Measurements from ENCODE around the gene ADAM12.
"Not testable (repeated sequence)": the region's sequence is repeated elsewhere in the genome, so short reads cannot be mapped to it uniquely, and the experiment has no call there.

ADAM12 gene

GRCh38 chr10:126402721-126403695 lies 14.7 kb upstream of the ADAM12 start:
- DNase-seq: no peak

GRCh38 chr10:126400641-126401040 lies 12.4 kb upstream of the ADAM12 start:
- no peak for DNase-seq

DNA sequence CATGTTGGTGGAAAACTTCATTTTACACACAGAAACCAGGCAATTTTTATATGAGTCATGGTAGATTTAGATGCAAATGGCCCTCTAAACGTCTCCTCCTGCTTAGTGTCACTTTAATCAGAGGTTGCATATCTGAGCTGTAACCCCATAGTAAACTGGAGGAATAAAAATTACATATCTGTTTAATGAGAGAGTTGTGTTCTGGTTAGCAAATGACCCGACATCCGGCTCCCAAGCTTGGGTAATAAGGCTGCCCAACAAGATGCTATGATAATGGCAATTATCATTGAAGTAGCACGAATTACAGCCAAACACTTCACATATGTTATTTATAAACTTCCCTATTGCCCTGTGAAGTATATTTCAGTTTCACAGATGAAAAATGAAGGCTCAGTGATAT lies 10.6 kb upstream of the ADAM12 start:
- no peak for DNase-seq

GRCh38 chr10:126398383-126398743 lies 10.1 kb upstream of the ADAM12 start:
- DNase-seq: no peak

GRCh38 chr10:126397640-126398382 lies 9.5 kb upstream of the ADAM12 start:
- no peak for DNase-seq

GRCh38 chr10:126397156-126397555 lies 8.9 kb upstream of the ADAM12 start:
- DNase-seq: no peak

- DNase-seq: no peak
Measured at GRCh38 chr10:126394948-126395347, 6.7 kb upstream of the ADAM12 start.

- DNase-seq: no peak
Measured at GRCh38 chr10:126393076-126393475, 4.8 kb upstream of the ADAM12 start.

GRCh38 chr10:126392469-126392868 lies 4.2 kb upstream of the ADAM12 start:
- DNase-seq: no peak

DNA sequence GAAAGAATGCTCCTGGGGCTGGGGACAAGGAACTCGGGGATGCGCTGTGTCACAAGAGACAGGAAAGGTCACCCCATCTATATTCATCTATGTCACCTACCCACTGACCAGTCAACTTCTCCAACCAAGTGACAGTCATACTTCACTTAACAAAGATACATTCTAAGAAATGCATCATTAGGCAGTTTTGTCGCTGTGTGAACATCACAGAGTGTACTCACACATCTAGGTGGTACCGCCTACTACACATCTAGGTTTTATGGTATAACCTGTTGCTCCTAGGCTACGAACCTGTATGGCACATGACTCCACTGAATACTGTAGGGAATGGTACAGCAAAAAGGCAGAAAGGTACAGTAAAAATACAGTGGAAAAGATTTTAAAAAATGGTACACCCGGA lies 3.8 kb upstream of the ADAM12 start:
- no peak for DNase-seq

DNA sequence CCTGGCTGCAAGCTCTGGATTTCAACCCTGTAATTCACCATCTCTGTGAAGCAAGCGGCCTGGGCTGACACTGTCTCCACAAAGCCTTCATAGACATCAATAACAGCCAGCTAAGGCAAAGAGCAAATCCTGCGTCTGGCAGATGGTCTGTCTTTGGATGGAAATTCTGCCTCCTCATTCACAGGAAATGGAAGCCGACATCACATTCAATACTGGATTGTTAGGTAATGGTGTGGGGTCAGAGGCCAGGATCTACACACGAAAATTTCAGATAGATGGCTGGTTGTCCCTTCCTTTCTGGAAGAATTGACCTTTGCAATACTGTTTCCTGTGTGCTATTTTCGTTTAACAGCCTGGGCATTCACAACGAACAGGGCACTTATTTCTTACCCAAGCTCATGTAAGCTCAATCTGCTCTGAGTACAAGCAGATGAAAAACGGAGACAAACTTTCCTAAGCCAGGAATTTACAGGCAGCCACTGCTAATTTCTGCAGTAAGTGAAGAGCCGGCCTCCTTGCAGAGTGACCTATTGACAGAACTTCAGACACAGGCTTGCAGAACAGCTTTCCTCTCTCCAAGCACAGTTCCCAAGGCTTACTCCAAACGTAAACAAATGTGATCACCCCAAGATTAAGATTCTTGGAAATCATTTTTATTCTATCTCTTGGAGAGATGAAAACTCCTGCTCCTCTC lies 3.1 kb upstream of the ADAM12 start:
- DNase-seq: no peak

GRCh38 chr10:126390324-126390723 lies 2.0 kb upstream of the ADAM12 start:
- no peak for DNase-seq

- peak; percentile 53 for DNase-seq
Measured at GRCh38 chr10:126387041-126387921, 996 bp downstream of the ADAM12 start.

- no peak for DNase-seq
Measured at GRCh38 chr10:126384269-126384873, 3.9 kb downstream of the ADAM12 start.

- DNase-seq: no peak
Measured at GRCh38 chr10:126380352-126381076, 7.8 kb downstream of the ADAM12 start.

DNA sequence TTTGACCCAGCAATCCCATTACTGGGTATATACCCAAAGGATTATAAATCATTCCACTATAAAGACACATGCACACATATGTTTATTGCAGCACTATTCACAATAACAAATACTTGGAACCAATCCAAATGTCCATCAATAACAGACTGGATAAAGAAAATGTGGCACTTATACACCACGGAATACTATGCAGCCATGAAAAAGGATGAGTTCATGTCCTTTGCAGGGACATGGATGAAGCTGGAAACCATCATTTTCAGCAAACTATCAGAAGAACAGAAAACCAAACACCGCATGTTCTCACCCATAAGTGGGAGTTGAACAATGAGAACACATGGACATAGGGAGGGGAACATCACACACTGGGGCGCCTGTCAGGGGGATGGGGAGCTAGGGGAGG lies 9.1 kb downstream of the ADAM12 start:
- DNase-seq: not testable (repeated sequence)

DNA sequence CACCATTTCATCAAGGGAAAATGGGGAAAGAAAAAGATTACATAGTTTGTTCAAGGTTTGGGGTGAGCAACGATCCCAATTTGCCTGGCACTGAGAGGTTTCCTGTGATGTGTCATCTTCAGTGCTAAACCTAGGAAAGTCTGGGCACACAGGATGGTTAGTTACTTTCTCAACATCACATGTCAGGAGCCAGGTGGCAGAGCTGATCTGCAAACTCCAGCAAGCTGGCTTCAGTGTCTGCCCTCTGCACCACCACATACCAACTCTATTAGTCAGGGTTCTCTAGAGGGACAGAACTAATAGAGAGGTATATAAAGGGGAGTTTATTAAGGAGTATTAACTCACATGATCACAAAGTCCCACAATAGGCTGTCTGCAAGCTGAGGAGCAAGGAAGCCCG lies 11.3 kb downstream of the ADAM12 start:
- DNase-seq: no peak

- DNase-seq: no peak
Measured at GRCh38 chr10:126375926-126376554, 12.2 kb downstream of the ADAM12 start.

- DNase-seq: no peak
Measured at GRCh38 chr10:126375299-126375698, 13.0 kb downstream of the ADAM12 start.

- no peak for DNase-seq
Measured at GRCh38 chr10:126374435-126374834, 13.8 kb downstream of the ADAM12 start.

DNA sequence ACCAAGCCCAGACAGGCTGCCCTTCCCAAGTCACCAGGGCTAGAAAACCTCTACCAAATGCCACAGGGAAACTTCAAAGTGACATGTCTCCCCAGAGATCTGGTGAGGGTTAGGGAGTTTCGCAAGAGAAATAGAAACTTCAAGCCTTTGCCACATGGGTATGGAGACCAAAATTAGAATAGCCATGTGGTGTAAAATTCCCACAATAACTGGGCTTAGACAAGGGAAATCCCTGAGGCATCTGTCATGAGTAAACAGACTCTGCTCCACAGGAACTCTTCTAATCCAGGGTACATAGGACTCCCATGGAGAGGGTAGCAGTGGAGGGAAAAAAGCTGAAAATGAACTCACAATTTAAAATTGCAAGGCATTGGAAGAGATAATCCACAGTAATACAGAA lies 14.3 kb downstream of the ADAM12 start:
- no peak for DNase-seq
